Transverse colon (tissue), 4 donors: ENCODE results near the gene KCNQ2.

Experiments
- EP300 ChIP-seq: sonication (generic); formaldehyde crosslinking; IDR thresholded peaks from one replicate; pipeline ENCODE4 v1.6.1; 2017; ENCODE audit warnings: antibody characterized with exemption, low read depth
- POLR2A ChIP-seq: fragments of 450-650 bp; IDR thresholded peaks from one replicate; pipeline ENCODE4 v1.6.1; 2016; ENCODE audit warnings: antibody characterized with exemption, mild to moderate bottlenecking, moderate library complexity
- POLR2AphosphoS5 ChIP-seq, 3 donors: sonication (generic); formaldehyde crosslinking; IDR thresholded peaks; one replicate each; pipeline ENCODE4 v1.6.1; 2016; ENCODE audit warnings: antibody characterized with exemption in 3 of 3
- TF ChIP-seq, protein P1 (sequence below), 5 experiments: fragments of 200-600 bp in 3 of 5; fragments of 450-650 bp in 2 of 5; sonication (generic) in 3 of 5; IDR thresholded peaks; 1 replicate in 2 of 5; 2 replicates in 3 of 5; pipeline ENCODE4 v1.5.1; 2016 to 2017; ENCODE audit warnings: antibody characterized with exemption in 5 of 5, inconsistent platforms in 3 of 5, mild to moderate bottlenecking in 2 of 5, moderate library complexity in 1 of 5

- TF ChIP-seq, protein P1, sequence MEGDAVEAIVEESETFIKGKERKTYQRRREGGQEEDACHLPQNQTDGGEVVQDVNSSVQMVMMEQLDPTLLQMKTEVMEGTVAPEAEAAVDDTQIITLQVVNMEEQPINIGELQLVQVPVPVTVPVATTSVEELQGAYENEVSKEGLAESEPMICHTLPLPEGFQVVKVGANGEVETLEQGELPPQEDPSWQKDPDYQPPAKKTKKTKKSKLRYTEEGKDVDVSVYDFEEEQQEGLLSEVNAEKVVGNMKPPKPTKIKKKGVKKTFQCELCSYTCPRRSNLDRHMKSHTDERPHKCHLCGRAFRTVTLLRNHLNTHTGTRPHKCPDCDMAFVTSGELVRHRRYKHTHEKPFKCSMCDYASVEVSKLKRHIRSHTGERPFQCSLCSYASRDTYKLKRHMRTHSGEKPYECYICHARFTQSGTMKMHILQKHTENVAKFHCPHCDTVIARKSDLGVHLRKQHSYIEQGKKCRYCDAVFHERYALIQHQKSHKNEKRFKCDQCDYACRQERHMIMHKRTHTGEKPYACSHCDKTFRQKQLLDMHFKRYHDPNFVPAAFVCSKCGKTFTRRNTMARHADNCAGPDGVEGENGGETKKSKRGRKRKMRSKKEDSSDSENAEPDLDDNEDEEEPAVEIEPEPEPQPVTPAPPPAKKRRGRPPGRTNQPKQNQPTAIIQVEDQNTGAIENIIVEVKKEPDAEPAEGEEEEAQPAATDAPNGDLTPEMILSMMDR (IDR thresholded peaks at IDR 0.05) = no peak
- TF ChIP-seq POLR2A = no peak
- no peak for TF ChIP-seq POLR2AphosphoS5 (IDR thresholded peaks at IDR 0.05)
- TF ChIP-seq EP300 = no peak
These were observed 12.4 kb upstream of the KCNQ2 start for GRCh38 chr20:63484651-63485403.
